Right lobe of liver (tissue), 6 donors: ENCODE results near the gene CEP95. TPM values are rescaled to one million over a fixed set of nuclear protein-coding genes. Genes with fewer than 3 reads are reported as not detected.

Experiments used
- ATAC-seq, 4 donors: fragments of 200-7000 bp; cut with Tn5 transposase; one replicate each; pipeline ENCODE4 v1.9.1; 2020; ENCODE audit warnings: mild to moderate bottlenecking in 4 of 4, moderate library complexity in 4 of 4
- DNase-seq, 3 donors: peaks; one replicate each; pipeline ENCODE4 v3.0.0-alpha.2; 2020
- H3K27ac ChIP-seq, 3 donors: fragments of 200-600 bp; one replicate each; pipeline ENCODE4 v1.8.0; 2022
- H3K27me3 ChIP-seq, 2 donors: fragments of 200-600 bp; one replicate each; pipeline ENCODE4 v1.8.0; 2022
- H3K36me3 ChIP-seq, 4 donors: fragments of 200-600 bp; sonication (generic) in 1 of 4; one replicate each; pipeline versions ENCODE4 v1.5.1 to v1.8.0; 2017 to 2022; ENCODE audit warnings: control low read depth in 1 of 4
- H3K4me1 ChIP-seq, 4 donors: fragments of 200-600 bp; sonication (generic) in 1 of 4; one replicate each; pipeline versions ENCODE4 v1.5.1 to v1.8.0; 2017 to 2022; ENCODE audit warnings: control low read depth in 1 of 4
- H3K4me3 ChIP-seq, 3 donors: fragments of 200-600 bp; one replicate each; pipeline ENCODE4 v1.8.0; 2022
- H3K9me3 ChIP-seq, 4 donors: fragments of 200-600 bp; sonication (generic) in 1 of 4; one replicate each; pipeline versions ENCODE4 v1.5.1 to v1.8.0; 2017 to 2022; ENCODE audit warnings: control low read depth in 1 of 4
- CTCF ChIP-seq, 4 donors: fragments of 200-600 bp in 3 of 4; fragments of 450-650 bp in 1 of 4; IDR thresholded peaks; one replicate each; pipeline versions ENCODE4 v1.5.1 to v1.8.0; 2016 to 2022; ENCODE audit warnings: antibody characterized with exemption in 4 of 4, mild to moderate bottlenecking in 2 of 4
- POLR2A ChIP-seq: fragments of 450-650 bp; IDR thresholded peaks from one replicate; pipeline ENCODE4 v1.6.1; 2017; ENCODE audit warnings: antibody characterized with exemption, mild to moderate bottlenecking
- WGBS: methylation state at CpG from one replicate; pipeline ENCODE4 v1.1.6; 2018; ENCODE audit warnings: low coverage, low lambda C conversion rate; ENCODE audit not compliant: insufficient coverage; ENCODE audit errors: missing lambda C conversion rate; 5-methylcytosine and 5-hydroxymethylcytosine counted together
- intact Hi-C, 2 donors: fragments of 100-400 bp; cut with DNase I; formaldehyde crosslinking; loops; one replicate each; pipeline versions ENCODE4 v1.11.2 to v1.14.1; 2022
- microRNA-seq, 2 donors: library from miRNA; unstranded; fragments of <30 nt; microRNA quantifications; one replicate each; pipeline ENCODE4, GENCODE V29; 2019 to 2020
- small RNA-seq, 2 experiments: library from RNA; depleted of rRNA; stranded (forward); fragments of <200 nt; gene quantifications; one replicate each; pipeline ENCODE3, GENCODE V24; 2016
- total RNA-seq, 6 experiments: library from RNA; depleted of rRNA in 2 of 6; stranded (reverse); fragments of >200 nt in 2 of 6; fragmentation: NEBNext Ultra II Directional in 3 of 6; extraction: Animal tissue kit (Norgen Biotek cat#: 25700) in 3 of 6; gene quantifications; one replicate each; pipeline versions ENCODE4 v1.1.0 to v1.2.4, GENCODE V29; 2016 to 2023
- donor health status: DM: no; HTN: yes; CAD: no.
- donor health status: DM: no; HTN: no; CAD: no.
- donor health status: DM: no; HTN: no; CAD: no.
- donor health status: DM: no; HTN: yes; CAD: no.
- donor health status: DM: no; HTN: yes; CAD: no.

The CEP95 gene
- total RNA-seq, 6 experiments from 2014 or later, result 11.0 to 27.6 (median 14.0) TPM

- DNase-seq, result no peak
- Histone ChIP-seq H3K27ac (no peak overlapping the region), H3K27me3 (no peaks in the 10 kb centered on the region), H3K4me1 (no peaks in the 10 kb centered on the region), H3K4me3 (no peak overlapping the region), H3K9me3 (no peaks in the 10 kb centered on the region), H3K36me3 (peaks cover 0 to 30% (median 3%) of the 10 kb centered on the region in 4 donors)
- TF ChIP-seq POLR2A (no peak), CTCF (IDR thresholded peaks at IDR 0.05) (no peak)
- ATAC-seq, result no peak
- WGBS, result 91% methylated on average over 3 of the region's 3 CpGs
- intact Hi-C loops, result no loop called here
Measured at GRCh38 chr17:64583038-64583437, 76.3 kb downstream of the CEP95 start.

- no peak for TF ChIP-seq CTCF (IDR thresholded peaks at IDR 0.05)
- TF ChIP-seq POLR2A, result no peak
- H3K4me3 ChIP-seq, result no peak overlapping the region
- H3K9me3 ChIP-seq, result no peaks in the 10 kb centered on the region
- intact Hi-C loops, result no loop called here
- H3K27ac ChIP-seq, result no peak overlapping the region
- H3K36me3 ChIP-seq, result peaks cover 0 to 22% (median 3%) of the 10 kb centered on the region in 4 donors
- ATAC-seq (no peak), DNase-seq (no peak)
- H3K27me3 ChIP-seq, result no peaks in the 10 kb centered on the region
- no peaks in the 10 kb centered on the region for H3K4me1 ChIP-seq
- 95% methylated on average over 2 of the region's 2 CpGs for WGBS
Measured at GRCh38 chr17:64585146-64585545, 78.4 kb downstream of the CEP95 start.

Small RNA genes lying within 50 kb of the gene (microRNA-seq; reads per million reads assigned to microRNA genes)
- 4.6 to 10.3 reads per million in 2 donors for gene MIR3064
- gene MIR5047, result 0 reads per million in 2 donors

Small RNA genes lying within 50 kb of the gene (small RNA-seq; reads per million reads assigned to genes)
- gene AC009994.1 (0 reads per million in 2 experiments), gene ATP5MFP4 (0 reads per million in 2 experiments)

Other genes starting within 250 kb of the CEP95 start
- gene TEX2, start 243.7 kb upstream of the CEP95 start, total RNA-seq, result 10 to 100 TPM; 29.1 to 46.6 (median 33.7) TPM
- 10 to 100 TPM; 15.9 to 32.9 (median 19.1) TPM for gene PECAM1, start 116.1 kb upstream of the CEP95 start, total RNA-seq
- gene MILR1, start 57.9 kb upstream of the CEP95 start, total RNA-seq, result 1 to 10 TPM in 4 of 6 experiments, under 1 TPM in 2; 0.57 to 3.0 (median 1.9) TPM
- 1 to 10 TPM; 2.9 to 9.2 (median 5.5) TPM for gene POLG2, start 9.9 kb upstream of the CEP95 start, total RNA-seq
- 100 to 1,000 TPM; 218 to 431 (median 344) TPM for gene DDX5, start 688 bp upstream of the CEP95 start, total RNA-seq
- gene SMURF2, start 155.3 kb downstream of the CEP95 start, total RNA-seq, result 1 to 10 TPM; 2.5 to 6.8 (median 4.0) TPM